Astrocyte of the cerebellum (primary cell): Measurements from ENCODE around the gene CEP63.

ENCODE experiments used
- DNase-seq: peaks from one replicate; pipeline ENCODE4 v3.0.0-alpha.2; 2011; ENCODE audit warnings: low read depth
- H3K4me3 ChIP-seq: 2 replicates; pipeline ENCODE4 v1.5.1; 2011; ENCODE audit warnings: mild to moderate bottlenecking, low read depth, low read length, moderate library complexity
- CTCF ChIP-seq: IDR thresholded peaks from 2 replicates; pipeline ENCODE4 v1.5.1; 2012; ENCODE audit warnings: low read length, low read depth, moderate library complexity, mild to moderate bottlenecking; ENCODE audit errors: missing control alignments
- in situ Hi-C: cut with HindIII; loops from 2 replicates; pipeline ENCODE4 v1.10.0; 2017; ENCODE audit warnings: low sequenced_read_pairs

The CEP63 gene

DNA sequence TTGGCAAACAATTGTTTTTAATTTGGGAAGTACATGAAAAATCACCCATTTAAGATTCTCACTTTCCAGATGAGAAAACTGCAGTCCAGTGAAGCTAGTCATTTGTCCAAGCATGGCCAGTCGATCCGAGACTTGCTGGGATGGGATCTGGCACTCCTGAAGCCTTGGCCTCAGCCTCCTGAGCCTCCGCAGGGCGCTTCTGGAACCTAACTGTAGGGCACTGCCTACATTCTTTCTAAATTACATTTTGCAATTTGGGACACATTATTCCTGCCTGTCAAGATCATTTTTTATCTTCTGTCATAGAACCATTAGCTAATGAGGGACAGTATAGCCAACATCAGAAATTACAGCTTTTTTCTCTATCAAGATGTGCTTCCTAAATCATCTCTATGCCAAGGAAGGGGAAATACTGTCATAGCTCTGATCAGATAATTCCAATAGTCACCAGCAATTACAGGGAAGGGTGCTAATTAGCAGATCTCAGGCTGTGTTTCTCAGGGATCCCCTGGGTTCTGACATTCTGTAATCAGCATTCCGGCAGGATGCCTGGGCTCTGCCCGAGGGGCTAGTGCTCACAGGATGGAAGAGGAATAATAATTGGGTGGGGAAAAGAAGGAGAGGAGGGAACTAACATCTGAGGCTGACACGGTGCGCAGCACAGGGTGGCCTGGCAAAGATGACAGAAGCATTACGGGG is 28.3 kb upstream of the CEP63 start:
- in situ Hi-C loops, result no loop called here
- DNase-seq, result no peak
- H3K4me3 ChIP-seq, result no peak overlapping the region
- no peak for TF ChIP-seq CTCF

GRCh38 chr3:134458406-134458945 is 27.4 kb upstream of the CEP63 start:
- DNase-seq, result no peak
- no peak overlapping the region for H3K4me3 ChIP-seq
- no peak for TF ChIP-seq CTCF
- in situ Hi-C loops, result no loop called here

GRCh38 chr3:134459562-134459961 is 26.3 kb upstream of the CEP63 start:
- TF ChIP-seq CTCF, result no peak
- in situ Hi-C loops, result no loop called here
- DNase-seq, result no peak
- no peak overlapping the region for H3K4me3 ChIP-seq

GRCh38 chr3:134460965-134461364 is 24.9 kb upstream of the CEP63 start:
- in situ Hi-C loops, result no loop called here
- DNase-seq, result no peak
- H3K4me3 ChIP-seq, result no peak overlapping the region
- TF ChIP-seq CTCF, result no peak

DNA sequence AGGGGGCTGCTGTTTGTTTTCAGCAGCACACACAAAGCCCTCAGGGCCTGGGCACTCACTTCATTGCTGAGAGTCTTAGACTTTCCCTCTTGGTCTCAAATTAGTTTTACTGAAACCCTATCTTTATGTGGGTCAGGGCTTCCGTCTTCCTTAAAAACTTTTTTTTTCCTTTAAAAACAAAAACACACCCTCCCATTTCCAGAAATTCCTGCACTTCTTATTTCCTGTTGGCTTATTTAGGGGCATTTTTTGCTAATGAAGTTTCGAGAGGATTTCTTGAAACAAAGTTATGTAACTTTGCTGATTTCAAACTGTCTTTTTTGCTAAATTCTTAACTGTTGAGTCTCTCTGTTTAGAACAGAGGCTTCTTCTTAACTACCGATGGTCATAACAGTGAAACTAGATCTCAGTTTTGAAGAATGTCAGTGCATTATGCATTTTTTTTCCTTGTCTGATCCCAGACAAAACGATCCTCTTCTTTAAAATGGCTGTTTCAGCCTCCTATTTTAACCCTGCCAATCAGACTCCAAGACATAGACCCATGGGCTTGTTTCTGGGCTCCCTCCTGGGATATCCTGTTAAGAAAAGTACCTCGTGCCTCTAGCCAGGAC is 23.4 kb upstream of the CEP63 start:
- in situ Hi-C loops, result no loop called here
- no peak overlapping the region for H3K4me3 ChIP-seq
- TF ChIP-seq CTCF, result no peak
- DNase-seq, result no peak

DNA sequence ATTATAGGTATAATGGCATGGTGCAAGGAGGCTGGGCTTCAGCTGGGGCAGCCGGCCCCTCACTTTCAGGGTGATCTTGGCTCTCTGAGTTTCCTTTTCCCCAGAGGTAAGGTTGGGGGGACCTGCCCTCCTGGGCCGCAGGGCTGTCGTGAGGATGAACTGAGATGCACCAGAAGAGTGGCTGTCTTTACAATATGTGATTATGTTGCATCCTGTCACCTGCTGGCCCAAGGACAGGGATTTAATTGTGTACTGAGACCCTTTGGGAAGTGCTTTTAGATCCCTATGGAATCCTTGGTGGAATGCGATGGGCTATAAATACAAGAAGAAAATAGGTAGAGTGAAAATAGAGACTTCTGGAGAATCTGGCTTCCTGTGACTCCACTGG is 22.2 kb upstream of the CEP63 start:
- TF ChIP-seq CTCF, result no peak
- DNase-seq, result no peak
- in situ Hi-C loops, result no loop called here
- no peak overlapping the region for H3K4me3 ChIP-seq
